H1 (cell line): ENCODE data around the gene SIT1. TPM values are rescaled to one million over a fixed set of nuclear protein-coding genes. Genes with fewer than 3 reads are reported as not detected.

ENCODE experiments used
- EP300 ChIP-seq, 2 experiments: IDR thresholded peaks; 1 replicate in 1 of 2; 2 replicates in 1 of 2; pipeline ENCODE4 v1.6.1; 2011 to 2012; ENCODE audit warnings: low read depth in 2 of 2, low read length in 2 of 2, mild to moderate bottlenecking in 2 of 2, borderline replicate concordance in 1 of 2, inconsistent platforms in 1 of 2, moderate library complexity in 1 of 2
- polyA plus RNA-seq, 7 experiments: library from polyadenylated mRNA; depleted of rRNA in 3 of 7; stranded (reverse) in 5 of 7; unstranded in 2 of 7; fragments of >200 nt in 5 of 7; fragments of 200-250 nt in 2 of 7; gene quantifications; 1 replicate in 5 of 7; 2 replicates in 1 of 7; 4 replicates in 1 of 7; pipeline versions ENCODE4 v1.2.1 to v1.2.3, GENCODE V29; 2011 to 2013; ENCODE audit warnings: missing spikeins in 2 of 7, mixed read lengths in 2 of 7
- total RNA-seq: library from RNA; stranded (reverse); fragmentation: NEBNext Ultra II Directional; extraction: Animal tissue kit (Norgen Biotek cat#: 25700); gene quantifications from 2 replicates; pipeline ENCODE4 v1.2.1, GENCODE V29; 2021

The SIT1 gene
- total and polyA plus RNA-seq, 2 of the 8 experiments (the other 6 are each of a cell fraction or from before 2014, with no cell fraction given): 8.2 to 12.8 TPM

DNA sequence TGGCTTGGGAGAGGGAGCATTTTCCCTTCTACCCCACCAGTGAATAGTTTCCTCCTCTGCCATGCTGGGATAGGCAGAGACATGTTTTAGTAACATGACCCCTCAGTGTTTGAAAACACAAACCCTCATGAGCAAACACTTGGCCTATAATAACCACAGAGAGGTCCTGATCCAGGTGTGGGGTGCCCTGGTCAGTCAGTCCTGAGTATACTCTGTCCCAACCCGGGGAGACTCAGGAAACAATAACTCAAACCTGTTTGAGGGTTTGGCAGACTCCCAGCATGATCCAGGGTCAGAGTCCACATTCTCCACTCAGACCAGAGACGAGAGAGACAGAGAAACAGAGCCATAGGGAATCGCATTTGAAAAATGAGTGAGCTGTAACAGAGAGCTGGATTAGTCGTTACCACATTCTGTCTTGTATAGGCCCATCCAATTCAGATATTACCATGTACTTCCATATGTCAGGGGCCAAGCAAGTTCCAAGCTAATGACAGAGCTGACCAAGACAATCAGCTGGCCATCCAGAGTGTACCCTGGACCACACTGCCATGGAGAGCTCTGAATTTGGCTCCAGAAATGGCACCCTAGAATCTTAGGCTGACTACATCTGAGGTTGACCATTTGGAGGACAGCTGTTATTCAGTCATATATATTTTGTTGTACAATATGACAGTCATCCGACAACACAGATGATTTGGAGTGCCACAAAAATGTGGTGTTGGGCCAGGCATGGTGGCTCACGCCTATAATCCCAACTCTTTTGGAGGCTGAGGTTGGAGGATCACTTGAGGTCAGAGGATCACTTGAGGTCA is 18.8 kb upstream of the SIT1 start (continued):
- no peak for TF ChIP-seq EP300 (IDR thresholded peaks at IDR 0.05; ENCODE audit: borderline replicate concordance in 1 of 2, low read depth in 2 of 2, low read length in 2 of 2)
